ENCODE measurements around the gene MTUS2.

DNA sequence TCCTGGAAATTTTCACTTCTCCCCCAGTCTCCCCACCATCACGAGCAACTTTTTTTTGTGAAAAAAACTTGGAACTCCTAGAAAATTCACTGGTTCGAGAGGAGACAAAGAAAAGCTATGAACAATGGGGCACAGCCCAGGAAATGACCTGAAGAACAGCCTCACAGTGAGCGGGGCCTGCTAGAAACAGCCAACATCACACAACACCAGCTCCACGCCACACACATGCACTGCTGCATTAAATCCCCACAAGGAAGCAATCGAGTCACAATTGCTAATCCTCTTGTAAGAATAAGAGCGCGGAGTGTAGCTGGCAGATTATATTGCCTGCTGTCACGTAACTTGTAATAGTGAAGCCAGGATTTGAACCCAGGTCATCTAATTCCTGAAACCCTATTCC lies 726.5 kb downstream of the MTUS2 start:
- TF ChIP-seq, protein P1, sequence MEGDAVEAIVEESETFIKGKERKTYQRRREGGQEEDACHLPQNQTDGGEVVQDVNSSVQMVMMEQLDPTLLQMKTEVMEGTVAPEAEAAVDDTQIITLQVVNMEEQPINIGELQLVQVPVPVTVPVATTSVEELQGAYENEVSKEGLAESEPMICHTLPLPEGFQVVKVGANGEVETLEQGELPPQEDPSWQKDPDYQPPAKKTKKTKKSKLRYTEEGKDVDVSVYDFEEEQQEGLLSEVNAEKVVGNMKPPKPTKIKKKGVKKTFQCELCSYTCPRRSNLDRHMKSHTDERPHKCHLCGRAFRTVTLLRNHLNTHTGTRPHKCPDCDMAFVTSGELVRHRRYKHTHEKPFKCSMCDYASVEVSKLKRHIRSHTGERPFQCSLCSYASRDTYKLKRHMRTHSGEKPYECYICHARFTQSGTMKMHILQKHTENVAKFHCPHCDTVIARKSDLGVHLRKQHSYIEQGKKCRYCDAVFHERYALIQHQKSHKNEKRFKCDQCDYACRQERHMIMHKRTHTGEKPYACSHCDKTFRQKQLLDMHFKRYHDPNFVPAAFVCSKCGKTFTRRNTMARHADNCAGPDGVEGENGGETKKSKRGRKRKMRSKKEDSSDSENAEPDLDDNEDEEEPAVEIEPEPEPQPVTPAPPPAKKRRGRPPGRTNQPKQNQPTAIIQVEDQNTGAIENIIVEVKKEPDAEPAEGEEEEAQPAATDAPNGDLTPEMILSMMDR (IDR thresholded peaks at IDR 0.05): no peak
- TF ChIP-seq POLR2A (IDR thresholded peaks at IDR 0.05): no peak
- no peak for TF ChIP-seq POLR2AphosphoS5 (IDR thresholded peaks at IDR 0.05)

Measured in stomach (tissue), 4 donors.